Erythroblast (primary cell): ENCODE results near the gene TCF7L2.

Experiments
- DNase-seq, 2 experiments: peaks; one replicate each; lab custom pipeline; 2025; lab: John Stamatoyannopoulos, UW
- GATA1 ChIP-seq: IDR thresholded peaks from 2 replicates; pipeline ENCODE4 v1.6.1; 2011; ENCODE audit warnings: low read depth, mild to moderate bottlenecking, control low read depth, low read length, moderate library complexity
- POLR2A ChIP-seq: IDR thresholded peaks from 2 replicates; pipeline ENCODE4 v1.6.1; 2011; ENCODE audit warnings: mild to moderate bottlenecking, low read length

TCF7L2 gene

GRCh38 chr10:113002449-113002777, 52.4 kb downstream of the TCF7L2 start:
- DNase-seq: no peak

DNA sequence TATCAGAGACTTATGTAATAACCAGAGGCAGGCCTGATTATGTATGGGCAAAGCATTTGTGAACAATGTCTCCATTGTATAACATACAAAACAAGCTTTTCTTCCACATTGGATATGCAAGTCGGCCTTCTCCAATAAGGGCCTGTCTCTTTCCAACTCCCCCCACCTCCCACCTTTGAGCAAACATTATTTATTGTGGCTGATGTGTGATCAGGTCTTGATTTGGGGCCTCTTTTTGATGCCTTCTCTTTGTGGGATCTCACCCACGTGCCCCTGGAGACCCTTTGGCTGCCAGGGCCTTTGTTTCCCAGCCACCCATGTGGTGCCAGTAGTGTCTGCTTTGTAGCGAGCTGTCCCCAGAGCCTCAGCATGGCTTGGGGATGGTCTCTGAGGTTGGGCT, 53.0 kb downstream of the TCF7L2 start:
- DNase-seq: no peak

More at GRCh38 chr10:113002449-113002777, 52.4 kb downstream of the TCF7L2 start:
- no peak for TF ChIP-seq POLR2A

DNA sequence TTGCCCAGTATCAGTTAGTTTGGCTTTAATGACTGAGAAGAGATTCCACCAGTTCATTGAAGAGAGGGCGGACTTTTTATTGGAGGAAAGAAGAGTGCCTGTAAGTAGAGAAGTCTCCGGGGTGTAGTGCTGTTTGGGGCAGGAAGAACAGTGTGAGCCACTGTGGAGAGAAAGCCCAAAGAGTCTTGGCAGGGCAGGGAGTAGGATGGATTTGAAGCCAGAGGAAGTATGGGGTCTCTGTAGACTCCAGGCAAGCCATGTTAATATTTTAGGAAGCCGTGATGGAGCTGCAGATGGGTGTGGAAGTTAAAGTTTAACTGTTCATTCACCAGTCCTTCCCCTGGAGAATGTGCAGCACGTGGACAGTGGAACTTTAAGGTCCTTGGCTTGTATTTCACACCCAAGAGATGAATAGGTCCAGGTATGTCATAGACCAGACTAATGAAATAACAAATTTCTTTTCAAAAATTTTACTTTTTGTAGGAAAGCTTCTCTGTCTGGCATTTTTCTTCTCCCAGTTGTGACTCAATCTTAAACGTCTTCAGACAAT, 54.1 kb downstream of the TCF7L2 start:
- DNase-seq: no peak
- TF ChIP-seq GATA1: no peak
- TF ChIP-seq POLR2A: no peak

More for the DNA sequence above, 53.0 kb downstream of the TCF7L2 start:
- TF ChIP-seq POLR2A (no peak), GATA1 (no peak)

- TF ChIP-seq GATA1: no peak
- TF ChIP-seq POLR2A: no peak
- DNase-seq: no peak
These were observed 55.3 kb downstream of the TCF7L2 start for GRCh38 chr10:113005380-113005779.

DNA sequence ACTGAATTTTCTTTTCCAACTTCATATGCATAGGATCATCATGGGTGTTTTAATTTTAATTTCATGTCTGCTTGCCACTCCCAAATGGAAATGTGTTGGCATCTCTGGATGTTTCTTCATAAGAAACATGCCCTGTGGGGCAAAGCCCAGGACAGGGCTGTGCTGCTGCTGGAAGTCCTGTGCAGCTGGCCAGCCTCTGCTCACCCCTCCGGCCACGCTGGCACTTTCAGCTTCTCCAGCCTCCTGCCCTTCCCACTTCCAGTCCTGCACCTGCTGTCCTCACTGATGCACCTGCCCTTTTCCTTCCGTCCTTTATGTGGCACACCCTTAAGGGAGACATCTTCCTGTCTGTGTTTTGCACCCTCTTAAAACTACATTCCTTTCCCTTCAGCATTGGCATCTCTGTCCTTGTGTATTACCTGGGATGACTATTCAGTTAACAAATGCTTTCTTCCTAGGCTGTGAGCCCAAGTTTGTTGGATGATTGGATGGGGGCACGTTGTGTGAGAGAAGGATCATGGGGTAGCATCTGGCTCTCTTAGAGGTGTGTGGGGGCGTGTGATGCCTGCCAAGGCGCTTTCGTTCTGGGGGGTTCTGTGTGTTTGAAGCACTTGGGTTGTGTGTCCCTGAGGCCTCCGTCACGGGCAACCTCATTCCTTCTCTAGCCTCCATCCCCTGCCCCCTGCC, 56.8 kb downstream of the TCF7L2 start:
- DNase-seq: no peak
- TF ChIP-seq POLR2A: no peak

- TF ChIP-seq GATA1: no peak
- no peak for TF ChIP-seq POLR2A
- DNase-seq: no peak
These were observed 57.3 kb downstream of the TCF7L2 start for GRCh38 chr10:113007343-113007771.

GRCh38 chr10:113007821-113008220, 57.8 kb downstream of the TCF7L2 start:
- no peak for DNase-seq
- TF ChIP-seq GATA1 (no peak), POLR2A (no peak)

DNA sequence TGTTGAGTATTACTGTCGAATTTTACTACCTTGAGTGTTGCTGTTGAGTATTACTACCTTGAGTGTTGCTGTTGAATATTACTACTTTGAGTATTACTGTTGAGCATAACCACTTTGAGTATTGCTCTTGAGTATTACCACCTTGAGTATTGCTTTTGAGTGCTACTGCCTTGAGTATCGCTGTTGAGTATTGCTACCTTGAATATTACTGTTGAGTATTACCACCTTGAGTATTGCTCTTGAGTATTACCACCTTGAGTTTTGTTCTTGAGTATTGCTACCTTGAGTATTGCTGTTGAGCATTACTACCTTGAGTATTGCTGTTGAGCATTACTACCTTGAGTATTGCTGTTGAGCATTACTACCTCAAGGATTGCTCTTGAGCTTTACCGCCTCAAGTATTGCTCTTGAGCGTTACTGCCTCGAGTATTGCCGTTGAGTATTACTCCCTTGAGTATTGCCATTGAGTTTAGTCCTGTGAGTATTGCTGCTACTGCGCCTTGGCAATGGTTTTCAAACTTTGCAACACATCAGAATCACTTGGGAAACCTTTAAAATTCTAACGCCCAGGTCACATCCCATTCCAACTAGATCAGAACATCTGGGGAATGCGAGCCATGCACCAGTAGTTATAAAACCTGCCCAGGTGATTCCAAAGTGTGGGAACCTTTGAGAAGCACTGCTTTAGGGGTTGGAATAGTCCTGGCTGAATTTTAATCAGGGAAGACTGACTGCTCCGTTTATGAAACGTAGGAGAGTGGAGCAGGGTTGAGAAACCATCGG, 61.7 kb downstream of the TCF7L2 start:
- no peak for TF ChIP-seq GATA1
- DNase-seq: no peak

DNA sequence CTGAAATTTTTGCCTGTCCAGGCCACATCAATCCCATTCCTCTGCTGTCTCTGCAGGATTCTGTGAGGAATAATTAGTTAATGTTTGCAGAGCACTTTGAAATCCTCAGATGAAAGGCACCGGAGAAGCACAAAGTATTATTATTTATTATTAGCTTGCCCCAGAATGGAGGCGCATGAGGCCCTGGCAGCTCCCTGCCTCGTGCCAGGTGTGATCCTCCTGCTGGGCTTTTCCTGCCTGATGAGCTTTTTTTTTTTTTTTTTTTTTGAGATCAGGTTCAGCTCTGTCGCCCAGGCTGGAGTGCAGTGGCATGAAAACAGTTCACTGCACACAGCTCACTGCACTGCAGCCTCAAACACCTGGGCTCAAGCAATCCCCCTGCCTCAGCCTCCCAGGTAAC, 65.2 kb downstream of the TCF7L2 start:
- TF ChIP-seq GATA1 (no peak), POLR2A (no peak)
- no peak for DNase-seq

DNA sequence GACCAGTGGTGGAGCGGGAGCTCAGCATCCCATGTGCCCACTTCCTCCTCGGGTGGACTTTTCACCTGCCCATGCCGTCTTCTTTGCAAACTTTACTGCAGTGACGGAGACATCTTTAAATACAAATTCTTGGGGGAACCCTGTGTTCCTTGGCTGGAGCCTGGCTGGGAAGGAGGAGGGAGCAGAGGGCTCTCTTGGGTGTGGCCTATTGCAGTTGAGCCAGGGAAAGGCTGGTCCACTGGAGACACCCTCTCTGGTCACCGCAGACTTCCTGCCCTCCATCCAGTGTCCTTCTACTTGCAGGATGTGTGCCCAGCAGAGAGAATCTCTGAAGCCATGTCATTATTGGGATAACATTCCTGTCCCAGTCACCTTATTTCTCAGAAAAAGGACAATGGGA, 67.3 kb downstream of the TCF7L2 start:
- no peak for DNase-seq
- TF ChIP-seq POLR2A (no peak), GATA1 (no peak)

DNA sequence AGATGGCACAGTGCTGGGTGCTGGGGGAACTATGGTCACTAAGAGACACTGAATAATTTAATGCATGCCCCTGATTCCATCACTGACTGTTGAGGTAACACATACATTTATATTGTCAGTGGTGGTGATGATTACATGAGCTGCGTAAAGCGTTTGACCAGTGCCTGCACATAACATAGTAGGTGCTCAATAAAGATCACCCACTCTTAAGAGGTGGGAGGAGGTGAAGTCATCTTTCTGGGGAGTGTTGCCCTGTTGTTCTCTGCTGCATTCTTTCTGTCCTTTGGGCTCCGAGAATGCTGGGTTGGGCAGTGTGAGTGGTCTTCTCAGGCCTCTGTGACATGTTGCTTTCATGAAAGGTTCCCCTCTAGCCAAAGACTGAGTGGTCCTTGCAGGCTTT, 68.0 kb downstream of the TCF7L2 start:
- TF ChIP-seq POLR2A: no peak
- no peak for TF ChIP-seq GATA1
- DNase-seq: no peak

GRCh38 chr10:113019096-113019495, 69.0 kb downstream of the TCF7L2 start:
- TF ChIP-seq GATA1 (no peak), POLR2A (no peak)
- DNase-seq: no peak

GRCh38 chr10:113019692-113020474, 69.8 kb downstream of the TCF7L2 start:
- TF ChIP-seq POLR2A: no peak
- TF ChIP-seq GATA1: no peak
- no peak for DNase-seq

- TF ChIP-seq POLR2A (no peak), GATA1 (no peak)
- no peak for DNase-seq
These were observed 70.4 kb downstream of the TCF7L2 start for GRCh38 chr10:113020475-113020753.
